GDM1 (cell line): ENCODE data around the gene PLAAT1.

Experiments
- DNase-seq: peaks from one replicate; lab custom pipeline; 2025; lab: John Stamatoyannopoulos, UW

PLAAT1 gene

DNA sequence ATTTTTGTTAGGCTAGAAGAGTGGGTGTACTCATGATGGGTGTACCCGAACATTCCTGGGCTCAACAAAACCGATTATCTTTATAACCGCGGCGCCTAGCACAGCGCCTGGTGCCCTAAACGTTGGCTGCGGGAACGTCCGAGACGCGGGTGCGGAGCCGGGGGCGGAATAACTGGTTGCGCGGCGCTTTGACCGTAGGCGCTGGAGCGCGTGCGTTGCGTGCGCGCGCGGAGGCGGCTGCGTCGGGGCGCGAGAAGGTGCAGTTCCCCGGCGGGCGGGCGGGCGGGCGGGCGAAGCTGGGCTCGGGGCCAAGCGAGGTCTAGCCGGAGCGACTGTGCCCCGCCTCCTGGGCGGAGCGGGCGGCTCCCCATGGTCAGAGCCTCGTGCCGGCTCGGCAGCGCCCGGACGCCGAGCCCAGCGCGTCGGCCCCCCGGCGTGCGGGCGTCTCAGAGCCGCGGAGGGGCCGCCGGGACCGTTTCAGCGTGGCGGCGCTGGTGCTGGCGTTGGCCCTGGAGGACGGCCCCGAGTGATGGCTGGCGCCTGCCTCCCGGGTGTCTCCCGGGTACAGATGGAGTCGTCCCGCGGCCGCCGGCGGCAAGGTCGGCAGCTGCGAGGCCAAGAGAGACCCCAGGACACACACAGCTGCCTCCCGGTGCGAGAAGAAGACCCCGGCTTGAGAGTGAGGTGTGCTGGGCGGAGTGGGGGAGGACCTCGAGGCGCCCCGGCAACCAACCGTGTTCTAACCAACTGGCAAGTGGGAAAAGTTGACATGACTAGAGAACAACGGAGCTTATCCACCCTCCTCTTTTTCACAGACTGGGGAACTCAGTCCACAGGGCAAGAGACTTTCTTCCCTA is at the start of gene PLAAT1:
TSS of gene PLAAT1 (plus strand) at position 373 of the 857 bp plus-strand sequence. CDS start 14,429 bp downstream, outside the sequence.
- no peak for DNase-seq

DNA sequence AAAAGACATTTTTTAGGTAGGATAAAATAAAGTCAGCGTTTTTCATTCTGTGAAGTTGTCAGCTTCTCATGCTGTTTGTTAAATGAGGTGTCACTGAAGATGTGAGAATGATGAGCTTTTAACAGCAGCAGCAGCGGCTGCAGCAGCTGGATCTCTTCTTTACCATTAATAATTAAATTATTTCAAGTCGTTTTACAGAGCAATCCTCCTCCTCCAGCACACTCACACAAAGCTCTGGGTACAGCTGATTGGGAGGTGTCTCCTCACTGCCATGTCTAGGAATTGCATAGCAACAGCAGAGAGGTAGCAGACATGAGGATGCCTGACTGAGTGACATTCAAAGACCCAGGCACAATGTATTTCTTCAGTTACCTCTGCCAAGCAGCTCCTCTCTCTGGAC is 46.7 kb upstream of the PLAAT1 start:
- no peak for DNase-seq

DNA sequence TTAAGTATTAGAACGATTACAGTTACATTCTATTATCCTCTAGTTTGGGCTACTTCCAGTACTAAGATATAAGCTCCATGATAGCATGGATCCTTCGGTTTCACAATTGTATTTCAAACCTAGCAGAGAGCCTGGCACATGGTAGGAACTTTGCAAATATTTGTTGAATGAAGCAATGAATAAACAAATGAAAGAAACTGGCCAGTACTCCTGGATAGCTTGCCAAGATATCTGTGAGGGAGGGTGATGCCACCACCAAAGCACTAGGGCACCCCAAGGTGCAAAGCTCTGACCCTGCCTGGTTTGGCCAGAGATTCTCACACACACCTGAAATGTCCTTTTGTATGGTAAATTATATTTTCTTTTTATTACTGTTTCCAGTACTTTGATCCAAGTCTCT is 44.3 kb upstream of the PLAAT1 start:
- no peak for DNase-seq

DNA sequence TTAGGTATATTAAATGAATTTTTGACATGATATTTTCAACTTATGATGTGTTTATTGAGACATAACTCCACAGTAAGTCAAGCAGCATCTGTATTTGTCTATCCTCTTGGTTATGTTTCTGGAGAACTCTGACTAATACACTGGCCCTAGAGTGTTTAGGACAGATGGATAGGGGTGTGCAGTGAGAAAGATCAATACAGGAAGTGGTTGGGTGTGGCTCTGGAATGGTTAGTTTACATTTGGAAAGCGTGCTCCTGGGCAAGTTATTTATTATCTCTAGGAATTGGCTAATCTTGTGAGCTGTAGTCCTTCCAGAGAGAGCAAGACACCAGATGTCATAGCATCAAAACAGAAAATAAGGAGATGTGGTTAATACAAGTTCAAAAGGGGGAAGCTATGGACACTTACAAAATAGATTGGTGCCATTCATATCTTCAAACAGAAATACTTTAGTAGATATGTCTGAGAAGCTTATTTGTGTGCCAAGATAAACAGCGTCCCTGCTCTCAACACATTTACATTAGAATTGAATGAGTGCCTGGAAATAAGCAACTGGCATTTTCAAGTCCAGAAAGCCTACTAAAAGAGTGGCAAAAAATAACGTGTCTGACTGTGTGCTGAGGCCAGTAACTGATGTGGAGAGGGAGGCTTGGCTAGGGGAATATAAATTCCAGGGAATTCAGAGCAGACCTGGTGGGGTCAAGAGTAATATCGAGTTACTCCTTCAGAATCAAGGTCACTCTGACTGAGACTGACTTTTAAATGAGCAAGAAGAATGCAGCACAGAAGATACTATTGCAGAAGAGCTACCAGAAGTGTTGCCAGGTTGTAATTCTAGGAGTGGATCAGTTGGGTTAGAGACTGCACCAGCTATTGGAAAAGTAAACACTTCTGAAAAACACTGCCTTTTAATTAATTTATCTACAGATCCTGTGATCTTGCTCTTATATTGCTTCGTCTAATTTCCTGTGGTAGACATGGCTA is 33.4 kb upstream of the PLAAT1 start:
- no peak for DNase-seq

DNA sequence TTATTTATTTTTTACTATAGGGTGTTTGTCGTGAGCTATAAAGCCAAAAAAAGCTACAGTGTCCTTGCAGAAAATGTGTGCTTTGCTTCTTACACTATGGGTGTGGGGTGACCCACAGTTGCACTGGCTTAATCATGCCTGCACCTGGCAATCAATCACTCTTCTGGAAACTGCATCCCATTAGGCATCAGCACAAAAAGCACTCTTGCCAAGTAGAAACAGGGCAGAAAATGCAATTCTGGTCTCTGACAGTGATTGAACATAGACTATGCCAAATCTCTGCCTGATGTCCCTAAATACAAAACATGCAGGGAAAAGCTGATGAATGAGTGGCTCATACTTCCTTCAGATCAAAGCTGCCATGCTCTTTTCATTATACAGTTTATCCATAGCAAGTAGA is 30.4 kb upstream of the PLAAT1 start:
- DNase-seq = no peak

DNA sequence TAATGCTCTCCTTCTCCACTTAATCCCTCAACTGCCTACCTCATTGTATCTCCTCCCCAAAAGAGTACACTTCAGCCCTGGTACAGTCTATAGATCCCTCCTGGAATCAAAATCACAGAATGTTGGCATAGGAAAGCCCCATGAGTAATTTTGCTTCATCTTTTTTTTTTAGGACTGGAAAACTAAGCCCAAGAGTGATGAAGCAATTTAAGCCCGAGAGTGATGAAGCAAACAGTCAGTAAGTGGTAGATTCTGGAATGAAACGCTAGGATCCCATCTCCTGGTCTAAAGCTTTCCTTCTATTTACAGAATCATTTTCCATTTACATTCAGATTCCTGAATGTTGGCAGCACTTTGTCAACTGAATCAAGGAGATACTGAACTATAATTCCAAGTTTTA is 29.8 kb upstream of the PLAAT1 start:
- DNase-seq = no peak

DNA sequence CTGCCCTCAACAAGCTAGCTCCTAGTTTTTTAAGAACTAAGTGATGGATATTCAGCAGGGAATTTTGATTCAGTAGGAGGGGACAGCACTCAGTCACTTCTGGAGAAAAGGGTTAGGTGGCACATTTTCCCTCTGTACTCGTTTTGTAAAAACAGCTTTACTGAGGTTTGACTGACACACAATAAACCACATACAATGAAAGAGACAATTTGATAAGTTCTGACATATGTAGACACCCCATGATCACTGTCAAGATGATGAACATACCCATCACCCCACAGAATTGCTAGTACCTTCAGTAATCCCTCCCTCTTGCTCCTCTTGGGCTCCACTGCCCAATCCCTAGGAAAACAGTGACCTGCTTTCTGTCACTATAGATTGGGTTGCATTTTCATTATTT is 29.0 kb upstream of the PLAAT1 start:
- no peak for DNase-seq

DNA sequence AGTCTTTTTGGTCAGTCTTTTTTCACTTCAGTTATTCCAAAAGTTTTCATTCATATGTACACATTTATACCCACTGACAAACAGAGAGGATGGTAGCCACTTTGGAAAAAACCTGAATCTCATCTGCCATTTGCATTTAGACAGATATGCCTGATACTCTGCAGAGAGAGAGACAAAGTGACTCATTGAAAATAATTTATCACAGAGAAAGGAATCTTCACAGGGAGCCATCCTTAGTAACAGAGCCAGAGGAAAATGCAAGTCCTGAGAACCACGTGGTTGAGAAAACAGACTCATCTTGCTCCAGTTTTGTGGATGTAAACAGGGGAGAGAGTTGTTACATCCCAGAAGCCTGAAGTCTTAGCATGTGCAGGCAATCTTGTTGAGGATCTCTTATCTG is 28.2 kb upstream of the PLAAT1 start:
- DNase-seq = no peak

DNA sequence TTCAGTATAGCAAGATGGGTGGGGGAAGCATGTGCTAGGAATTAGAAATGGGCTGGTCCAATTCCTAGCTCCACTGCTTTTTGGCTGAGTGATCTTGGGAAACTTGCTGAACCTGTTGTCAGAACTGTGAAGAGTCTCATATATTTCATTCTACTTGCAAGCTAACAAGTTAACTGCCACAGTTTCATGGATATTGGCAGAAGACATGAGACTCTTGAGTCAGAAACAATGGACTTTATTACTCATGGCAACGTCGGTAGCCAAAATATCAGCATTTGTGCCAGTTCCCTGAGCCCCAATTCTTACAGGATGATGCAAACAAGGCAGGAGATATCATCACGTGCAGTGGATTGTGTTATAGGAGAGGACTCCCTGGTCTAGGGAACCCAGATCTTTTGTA is 26.6 kb upstream of the PLAAT1 start:
- no peak for DNase-seq

DNA sequence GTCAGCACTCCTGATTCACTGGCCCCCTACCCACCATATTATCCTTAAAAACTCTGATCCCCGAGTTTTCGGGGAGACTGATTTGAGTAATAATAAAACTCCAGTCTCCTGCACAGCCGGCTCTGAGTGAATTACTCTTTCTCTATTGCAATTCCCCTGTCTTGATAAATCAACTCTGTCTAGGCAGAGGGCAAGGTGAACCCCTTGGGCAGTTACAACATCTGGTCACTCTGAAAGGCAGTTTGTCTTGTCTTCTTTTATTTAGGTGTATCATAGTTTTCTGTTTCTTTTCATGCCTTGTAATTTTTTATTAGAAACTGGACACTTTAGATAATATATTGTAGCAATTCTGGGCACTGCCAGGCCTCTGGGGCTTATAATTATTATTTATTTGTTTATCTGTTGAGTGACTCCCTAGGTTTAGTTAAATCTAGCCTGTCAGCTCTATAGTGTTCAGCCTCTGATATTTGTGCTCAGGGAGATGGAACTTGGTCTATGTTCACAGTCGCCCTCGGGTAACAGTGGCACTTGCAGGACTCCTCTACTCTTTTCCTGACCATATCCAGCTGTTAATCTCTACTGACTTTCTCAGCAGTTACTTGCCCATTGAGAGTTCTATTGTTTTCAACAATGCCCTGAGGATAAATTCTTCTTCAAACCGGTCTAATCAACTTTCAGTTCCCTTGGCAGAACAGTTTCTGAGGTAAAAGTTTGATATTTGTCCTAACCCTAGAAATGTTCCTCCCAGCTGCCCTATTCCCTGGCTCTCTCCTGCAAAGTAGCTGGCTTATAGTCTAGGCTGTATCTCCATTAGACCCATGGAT is 15.5 kb upstream of the PLAAT1 start:
- no peak for DNase-seq

DNA sequence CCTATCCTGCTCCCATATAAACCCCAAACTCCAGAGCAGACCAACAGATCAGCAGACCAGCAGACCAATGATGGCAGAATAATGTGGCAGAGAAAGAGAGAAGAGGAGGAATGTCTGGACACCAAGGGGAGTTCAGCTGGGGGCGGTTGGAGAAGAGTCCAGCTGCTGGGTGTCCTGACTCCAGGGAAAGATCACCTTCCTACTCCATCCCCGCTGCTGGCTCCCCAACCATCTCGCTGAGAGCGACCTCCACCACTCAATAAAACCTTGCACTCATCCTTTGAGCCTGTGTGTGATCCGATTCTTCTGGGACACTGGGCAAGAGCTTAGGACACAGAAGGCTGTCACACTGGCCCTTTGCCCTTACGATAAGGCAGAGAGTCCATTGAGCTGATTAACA is 12.8 kb upstream of the PLAAT1 start:
- DNase-seq = no peak

DNA sequence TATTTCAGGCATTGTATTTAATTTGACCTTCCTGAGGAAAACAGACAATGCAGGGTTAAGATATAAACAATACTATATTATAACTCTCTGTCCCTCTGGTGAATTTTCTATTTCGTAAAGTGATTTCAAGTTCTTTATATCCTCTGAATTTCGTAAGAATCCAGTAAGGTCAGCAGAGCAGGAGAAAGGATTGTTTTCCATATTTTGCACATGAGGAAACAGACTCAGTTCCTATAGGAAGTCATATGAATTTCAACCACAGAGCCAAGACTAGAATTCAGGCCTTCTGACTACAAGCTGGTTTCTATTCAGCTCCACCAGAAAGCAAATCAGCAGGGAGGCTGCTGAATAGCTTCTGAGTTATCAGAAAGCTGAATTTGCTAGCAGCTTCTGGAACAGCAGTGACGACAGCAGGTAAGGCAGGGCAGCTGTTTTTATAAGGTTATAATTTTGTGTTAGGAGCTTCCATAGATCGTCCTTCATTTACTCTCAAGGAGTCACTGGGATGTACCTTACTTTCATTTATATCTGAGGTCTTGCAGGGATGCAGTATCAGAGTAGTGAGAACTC is 11.1 kb upstream of the PLAAT1 start:
- no peak for DNase-seq

DNA sequence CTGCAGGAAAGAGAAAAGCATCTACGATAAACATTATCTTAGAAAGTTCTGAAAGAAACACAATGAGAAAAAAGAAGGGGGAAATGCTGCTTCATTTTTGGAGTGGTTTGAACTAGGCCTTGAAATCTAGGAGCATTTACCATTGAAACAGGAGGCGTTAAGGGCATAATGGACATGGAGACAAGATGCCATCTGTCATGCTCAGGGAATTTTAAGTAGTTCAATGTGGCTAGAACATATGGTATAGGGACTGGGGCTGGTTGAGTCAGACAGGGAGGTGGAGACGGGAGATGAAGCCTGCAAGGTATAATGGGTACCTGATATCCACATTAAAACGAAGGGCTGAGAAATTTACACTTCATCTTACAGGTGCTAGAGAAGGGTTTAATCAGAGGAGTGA is 10.4 kb upstream of the PLAAT1 start:
- DNase-seq = no peak

DNA sequence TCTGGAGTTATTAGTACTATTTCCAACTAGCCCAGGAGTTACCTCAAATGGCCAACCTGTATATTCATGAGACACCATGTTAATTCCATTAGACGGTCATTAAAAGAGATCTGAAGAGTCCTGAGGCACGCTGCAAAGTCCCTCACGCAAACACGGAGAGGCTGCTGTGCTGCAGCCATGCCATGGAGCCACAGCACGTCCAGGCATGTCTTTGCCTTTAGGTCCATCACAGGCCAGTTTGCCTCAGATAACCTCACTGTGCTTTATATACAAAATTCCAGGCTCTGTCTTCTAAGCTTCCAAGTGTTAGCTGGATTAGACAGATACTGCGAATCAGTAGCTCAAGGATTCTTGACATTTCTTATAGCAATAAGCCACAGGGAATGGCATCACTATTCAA is 9.8 kb upstream of the PLAAT1 start:
- DNase-seq = no peak

DNA sequence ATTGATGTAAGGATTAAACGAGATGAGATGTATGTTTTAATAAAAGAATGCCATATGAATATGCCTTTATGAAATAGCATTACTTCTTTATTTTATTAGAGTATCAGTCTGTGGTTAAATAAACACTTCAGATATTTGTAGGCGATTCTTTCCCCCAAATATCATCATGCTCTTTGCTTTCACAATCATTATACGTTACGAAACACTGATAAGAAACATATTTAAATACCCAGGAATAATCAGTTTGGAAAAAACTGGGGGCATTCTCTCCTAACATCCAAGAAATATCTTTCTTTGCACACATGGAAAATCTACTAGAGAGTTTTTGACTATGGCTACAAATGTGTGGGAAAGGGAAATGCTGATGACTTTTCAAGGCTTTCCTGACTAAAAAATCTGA is 4.4 kb upstream of the PLAAT1 start:
- DNase-seq = no peak

DNA sequence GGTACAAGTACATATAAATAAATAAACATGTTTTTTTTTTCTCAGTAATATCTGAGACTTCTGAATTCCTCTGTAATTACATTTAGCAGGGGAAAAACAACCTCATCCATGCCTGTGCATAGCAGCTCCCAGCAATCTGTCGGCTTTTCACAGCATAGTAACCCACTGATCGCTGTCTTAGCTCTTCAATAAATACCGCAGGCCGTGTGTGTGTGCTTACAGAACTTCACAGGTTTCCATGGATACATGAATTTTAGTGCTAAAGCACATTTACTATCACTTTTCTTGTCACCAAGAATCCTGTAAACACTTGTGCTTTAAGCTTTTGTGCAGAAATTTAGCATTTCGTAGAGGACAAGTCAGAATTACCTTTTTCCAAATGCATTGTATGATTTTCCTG is 4.0 kb upstream of the PLAAT1 start:
- DNase-seq = no peak

DNA sequence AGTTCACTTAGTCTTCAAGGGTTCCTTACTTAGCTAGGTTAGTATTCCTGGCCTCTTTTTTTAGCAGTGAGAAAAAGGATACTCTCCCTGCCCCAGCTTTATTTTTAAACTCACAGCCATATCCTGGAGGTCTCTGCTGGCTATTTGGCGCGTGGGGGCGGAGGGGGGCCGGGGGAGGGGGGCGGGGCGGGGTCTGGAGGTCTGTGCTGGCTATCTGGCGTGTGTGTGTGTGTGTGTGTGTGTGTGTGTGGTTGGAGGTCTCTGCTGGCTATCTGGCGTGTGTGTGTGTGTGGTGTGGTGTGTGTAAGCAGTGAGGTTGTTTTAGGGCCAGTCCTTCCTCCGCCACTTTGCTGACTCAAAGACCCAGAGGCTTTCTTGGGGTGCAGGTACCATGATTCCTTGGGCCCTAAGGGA is 579 bp upstream of the PLAAT1 start:
- DNase-seq = no peak

DNA sequence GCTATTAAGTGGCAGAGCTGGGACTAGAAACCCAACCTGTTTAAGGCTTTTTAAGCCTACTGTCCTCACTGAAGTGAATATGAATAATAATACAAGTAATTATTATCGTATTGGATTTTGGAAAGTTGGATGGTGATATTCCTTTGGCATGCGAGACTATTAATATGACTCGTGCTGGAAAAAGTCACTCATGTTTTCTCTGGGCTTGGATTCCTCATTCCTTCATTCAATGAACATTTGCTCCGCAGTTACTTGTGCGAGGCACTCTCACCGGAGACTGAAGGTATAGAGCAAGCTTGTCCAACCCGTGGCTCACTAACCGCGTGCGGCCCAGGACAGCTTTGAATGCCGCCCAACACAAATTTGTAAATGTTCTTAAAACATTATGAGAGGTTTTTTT is 694 bp downstream of the PLAAT1 start:
- DNase-seq = no peak

DNA sequence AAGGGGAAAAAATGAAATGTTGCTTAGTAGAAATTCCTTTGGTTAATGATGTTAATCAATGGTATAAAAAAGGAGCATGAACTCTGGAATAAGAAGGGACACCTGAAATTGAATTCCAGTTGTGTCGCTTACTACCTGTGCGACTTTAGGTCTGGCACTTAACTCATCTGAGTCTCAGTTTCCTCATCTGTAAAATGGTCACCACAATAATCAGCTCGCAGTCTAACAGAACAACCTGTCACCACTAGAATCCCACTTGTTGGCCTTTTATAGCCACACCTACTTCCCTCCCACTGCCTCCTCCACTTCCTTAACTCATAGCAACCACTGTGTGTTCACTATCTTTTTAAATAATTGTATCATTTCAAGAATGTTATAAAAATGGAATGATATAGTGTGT is 2.5 kb downstream of the PLAAT1 start:
- no peak for DNase-seq

DNA sequence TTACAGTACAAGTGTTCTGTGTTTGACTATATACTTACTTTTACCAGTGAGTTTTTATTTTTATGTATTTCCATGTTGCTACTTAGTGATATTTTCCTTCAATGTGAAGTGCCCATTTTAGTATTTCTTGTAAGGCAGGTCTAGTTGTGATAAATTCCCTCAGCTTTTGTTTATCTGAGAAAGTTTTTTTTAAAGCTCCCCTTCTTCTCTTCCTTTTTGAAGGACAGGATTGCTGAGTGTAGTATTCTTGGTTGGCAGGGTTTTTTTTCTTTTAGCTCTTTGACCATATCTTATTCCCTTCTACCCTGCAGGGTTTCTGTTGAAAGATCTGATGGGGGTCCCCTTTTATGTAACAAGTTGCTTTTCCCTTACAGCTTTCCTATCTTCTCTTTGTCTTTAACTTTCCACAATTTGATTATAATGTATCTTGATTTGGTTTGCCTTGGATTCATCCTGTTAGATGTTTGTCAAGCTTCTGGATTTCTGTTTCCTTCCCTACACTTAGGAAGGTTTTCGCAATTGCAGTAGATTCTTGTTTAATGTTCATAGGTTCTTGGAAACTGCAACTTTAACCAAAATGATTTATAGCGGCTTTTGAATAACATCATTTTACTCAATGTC is 7.9 kb downstream of the PLAAT1 start:
- DNase-seq = no peak

DNA sequence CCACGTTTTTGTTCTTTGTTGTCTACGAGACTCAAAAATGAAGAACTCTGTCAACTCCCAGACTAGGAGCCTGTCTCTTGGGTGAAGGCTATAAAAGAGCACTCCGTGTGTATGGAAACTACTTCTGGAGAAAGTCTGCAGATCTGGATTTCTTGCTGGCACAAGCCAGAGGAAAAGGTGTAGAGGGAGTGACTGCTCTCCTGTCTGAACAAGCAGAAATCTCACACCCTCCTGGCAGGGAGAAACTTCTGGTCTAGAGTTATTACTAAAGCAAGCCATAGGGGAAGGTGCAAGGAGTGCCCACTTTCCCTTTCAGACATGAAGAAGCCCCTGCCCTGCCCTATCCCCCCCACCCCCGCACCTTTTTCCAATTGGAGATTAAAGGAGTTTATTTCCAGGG is 9.5 kb downstream of the PLAAT1 start:
- no peak for DNase-seq
